Activated naive CD8-positive, alpha-beta T cell treated with anti-CD3 and anti-CD28 coated beads, Interleukin-2, amount 50 U/mL, for 16 hours (primary cell): ENCODE results near the gene DIRAS3.
"Not testable (repeated sequence)": the region's sequence is repeated elsewhere in the genome, so short reads cannot be mapped to it uniquely, and the experiment has no call there.

Experiments used
- DNase-seq: peaks from one replicate; pipeline ENCODE4 v3.0.0-alpha.2; 2020; ENCODE audit warnings: low read depth, low spot score

DIRAS3 gene

GRCh38 chr1:68049941-68050878 lies at the start of gene DIRAS3:
Gene DIRAS3, minus strand, starts transcription at chr1:68050627. Its CDS starts 3,330 bp downstream, at chr1:68047297.
- DNase-seq: no peak

GRCh38 chr1:68093737-68094136 lies 43.3 kb upstream of the DIRAS3 start:
- no peak for DNase-seq

- DNase-seq: no peak
Observed at GRCh38 chr1:68087184-68087583, 36.8 kb upstream of the DIRAS3 start.

GRCh38 chr1:68085752-68086151 lies 35.3 kb upstream of the DIRAS3 start:
- DNase-seq: no peak

GRCh38 chr1:68083686-68084085 lies 33.3 kb upstream of the DIRAS3 start:
- no peak for DNase-seq

- no peak for DNase-seq
Observed at GRCh38 chr1:68081775-68082283, 31.4 kb upstream of the DIRAS3 start.

- DNase-seq: no peak
Observed at GRCh38 chr1:68078647-68079046, 28.2 kb upstream of the DIRAS3 start.

GRCh38 chr1:68074472-68074871 lies 24.0 kb upstream of the DIRAS3 start:
- DNase-seq: no peak

- DNase-seq: no peak
Observed at GRCh38 chr1:68065766-68066165, 15.3 kb upstream of the DIRAS3 start.

- not testable (repeated sequence) for DNase-seq
Observed at GRCh38 chr1:68058053-68058452, 7.6 kb upstream of the DIRAS3 start.

- DNase-seq: no peak
Observed at GRCh38 chr1:68057564-68057963, 7.1 kb upstream of the DIRAS3 start.

- no peak for DNase-seq
Observed at GRCh38 chr1:68057050-68057449, 6.6 kb upstream of the DIRAS3 start.

GRCh38 chr1:68051475-68051874 lies 1.0 kb upstream of the DIRAS3 start:
- DNase-seq: no peak

GRCh38 chr1:68047659-68048026 lies 2.8 kb downstream of the DIRAS3 start:
- DNase-seq: no peak

GRCh38 chr1:68046885-68047658 lies 3.4 kb downstream of the DIRAS3 start:
- no peak for DNase-seq

GRCh38 chr1:68046423-68046822 lies 4.0 kb downstream of the DIRAS3 start:
- DNase-seq: no peak

- DNase-seq: no peak
Observed at GRCh38 chr1:68045511-68046180, 4.8 kb downstream of the DIRAS3 start.

- DNase-seq: no peak
Observed at GRCh38 chr1:68043443-68044090, 6.9 kb downstream of the DIRAS3 start.

GRCh38 chr1:68036946-68037345 lies 13.5 kb downstream of the DIRAS3 start:
- DNase-seq: no peak

GRCh38 chr1:68029444-68029843 lies 21.0 kb downstream of the DIRAS3 start:
- no peak for DNase-seq

GRCh38 chr1:68028566-68028965 lies 21.9 kb downstream of the DIRAS3 start:
- no peak for DNase-seq
